Thyroid gland (tissue), 4 donors: ENCODE results near the gene CLNS1A. TPM values are rescaled to one million over a fixed set of nuclear protein-coding genes. Genes with fewer than 3 reads are reported as not detected.

Source experiments
- DNase-seq, 2 donors: peaks; one replicate each; pipeline ENCODE4 v3.0.0-alpha.2; 2019
- H3K27ac ChIP-seq, 3 donors: fragments of 200-600 bp; sonication (generic); 1 replicate in 2 of 3; 2 replicates in 1 of 3; pipeline ENCODE4 v1.5.1; 2016 to 2019; ENCODE audit warnings: mild to moderate bottlenecking in 1 of 3, moderate library complexity in 1 of 3
- H3K27me3 ChIP-seq: fragments of 200-600 bp; sonication (generic); one replicate; pipeline ENCODE4 v1.5.1; 2019
- H3K36me3 ChIP-seq, 2 donors: fragments of 200-600 bp; sonication (generic); one replicate each; pipeline ENCODE4 v1.5.1; 2016 to 2019
- H3K4me1 ChIP-seq, 2 donors: fragments of 200-600 bp; sonication (generic); one replicate each; pipeline ENCODE4 v1.5.1; 2017 to 2019
- H3K4me3 ChIP-seq, 3 donors: fragments of 200-600 bp; sonication (generic); replicated peaks in 1 of 3; 1 replicate in 2 of 3; 2 replicates in 1 of 3; pipeline ENCODE4 v1.5.1; 2016; ENCODE audit warnings: mild to moderate bottlenecking in 1 of 3
- H3K9me3 ChIP-seq: fragments of 200-600 bp; sonication (generic); one replicate; pipeline ENCODE4 v1.5.1; 2017
- POLR2A ChIP-seq, 2 donors: fragments of 450-650 bp; IDR thresholded peaks; one replicate each; pipeline ENCODE4 v1.6.1; 2017; ENCODE audit warnings: antibody characterized with exemption in 2 of 2, mild to moderate bottlenecking in 2 of 2, moderate library complexity in 1 of 2
- WGBS, 2 donors: methylation state at CpG; one replicate each; pipeline ENCODE4 v1.1.5; 2017; 5-methylcytosine and 5-hydroxymethylcytosine counted together
- intact Hi-C: fragments of 100-400 bp; cut with DNase I; formaldehyde crosslinking; loops from one replicate; pipeline ENCODE4 v1.15.1; 2023
- total RNA-seq, 4 donors: library from RNA; depleted of rRNA; stranded (reverse); fragments of >200 nt; gene quantifications; one replicate each; pipeline ENCODE4 v1.2.3, GENCODE V29; 2016
- TF ChIP-seq, protein P1 (sequence below), 6 experiments: fragments of 200-600 bp in 3 of 6; fragments of 450-650 bp in 3 of 6; sonication (generic) in 3 of 6; IDR thresholded peaks; one replicate each; pipeline ENCODE4 v1.5.1; 2016 to 2019; ENCODE audit warnings: antibody characterized with exemption in 6 of 6, mild to moderate bottlenecking in 2 of 6, inconsistent platforms in 1 of 6, moderate library complexity in 1 of 6

The CLNS1A gene
- total RNA-seq, 4 donors from 2014 or later = 78.9 to 118 (median 90.7) TPM

GRCh38 chr11:77619576-77620198, 17.9 kb downstream of the CLNS1A start:
- no peak for TF ChIP-seq POLR2A (IDR thresholded peaks at IDR 0.05)
- TF ChIP-seq, protein P1, sequence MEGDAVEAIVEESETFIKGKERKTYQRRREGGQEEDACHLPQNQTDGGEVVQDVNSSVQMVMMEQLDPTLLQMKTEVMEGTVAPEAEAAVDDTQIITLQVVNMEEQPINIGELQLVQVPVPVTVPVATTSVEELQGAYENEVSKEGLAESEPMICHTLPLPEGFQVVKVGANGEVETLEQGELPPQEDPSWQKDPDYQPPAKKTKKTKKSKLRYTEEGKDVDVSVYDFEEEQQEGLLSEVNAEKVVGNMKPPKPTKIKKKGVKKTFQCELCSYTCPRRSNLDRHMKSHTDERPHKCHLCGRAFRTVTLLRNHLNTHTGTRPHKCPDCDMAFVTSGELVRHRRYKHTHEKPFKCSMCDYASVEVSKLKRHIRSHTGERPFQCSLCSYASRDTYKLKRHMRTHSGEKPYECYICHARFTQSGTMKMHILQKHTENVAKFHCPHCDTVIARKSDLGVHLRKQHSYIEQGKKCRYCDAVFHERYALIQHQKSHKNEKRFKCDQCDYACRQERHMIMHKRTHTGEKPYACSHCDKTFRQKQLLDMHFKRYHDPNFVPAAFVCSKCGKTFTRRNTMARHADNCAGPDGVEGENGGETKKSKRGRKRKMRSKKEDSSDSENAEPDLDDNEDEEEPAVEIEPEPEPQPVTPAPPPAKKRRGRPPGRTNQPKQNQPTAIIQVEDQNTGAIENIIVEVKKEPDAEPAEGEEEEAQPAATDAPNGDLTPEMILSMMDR (IDR thresholded peaks at IDR 0.05) = peak; percentile 18 to 72 (median 59)
- Histone ChIP-seq H3K36me3 (peaks cover 28 to 56% of the 10 kb centered on the region in 2 donors), H3K4me1 (no peaks in the 10 kb centered on the region), H3K9me3 (no peaks in the 10 kb centered on the region), H3K27ac (no peak overlapping the region), H3K27me3 (no peaks in the 10 kb centered on the region), H3K4me3 (no peak overlapping the region)
- intact Hi-C loops = no loop called here
- no peak for DNase-seq
- WGBS, 2 donors = 84 to 94% methylated on average over 3 of the region's 3 CpGs

- H3K36me3 ChIP-seq = peaks cover 28 to 41% of the 10 kb centered on the region in 2 donors
- DNase-seq = no peak
- no peaks in the 10 kb centered on the region for H3K27me3 ChIP-seq
- intact Hi-C loops = no loop called here
- H3K4me1 ChIP-seq = no peaks in the 10 kb centered on the region
- no peak for TF ChIP-seq POLR2A (IDR thresholded peaks at IDR 0.05)
- TF ChIP-seq, protein P1 (IDR thresholded peaks at IDR 0.05) = no peak
- H3K4me3 ChIP-seq = no peak overlapping the region
- H3K27ac ChIP-seq = no peak overlapping the region
- no peaks in the 10 kb centered on the region for H3K9me3 ChIP-seq
- 85 to 90% methylated on average over 3 of the region's 3 CpGs for WGBS, 2 donors
These were observed 19.7 kb downstream of the CLNS1A start for GRCh38 chr11:77617892-77618291.

- Histone ChIP-seq H3K27ac (no peak overlapping the region), H3K27me3 (no peaks in the 10 kb centered on the region), H3K4me1 (no peaks in the 10 kb centered on the region), H3K4me3 (no peak overlapping the region), H3K9me3 (no peaks in the 10 kb centered on the region), H3K36me3 (peaks cover 11 to 13% of the 10 kb centered on the region in 2 donors)
- TF ChIP-seq, protein P1 (IDR thresholded peaks at IDR 0.05) = no peak
- no peak for TF ChIP-seq POLR2A (IDR thresholded peaks at IDR 0.05)
- no peak for DNase-seq
- intact Hi-C loops = no loop called here
These were observed 25.7 kb downstream of the CLNS1A start for GRCh38 chr11:77611921-77612320.

- Histone ChIP-seq H3K4me1 (no peaks in the 10 kb centered on the region), H3K27ac (no peak overlapping the region), H3K36me3 (peaks cover 5 to 8% of the 10 kb centered on the region in 2 donors), H3K9me3 (no peaks in the 10 kb centered on the region), H3K27me3 (no peaks in the 10 kb centered on the region), H3K4me3 (no peak overlapping the region)
- 79 to 85% methylated on average over 1 of the region's 1 CpG for WGBS, 2 donors
- intact Hi-C loops = no loop called here
- TF ChIP-seq POLR2A (IDR thresholded peaks at IDR 0.05) = no peak
- TF ChIP-seq, protein P1 (IDR thresholded peaks at IDR 0.05) = no peak
- DNase-seq = no peak
These were observed 28.4 kb downstream of the CLNS1A start for GRCh38 chr11:77609234-77609633.

GRCh38 chr11:77604281-77604680, 33.3 kb downstream of the CLNS1A start:
- peaks cover 0 to 5% of the 10 kb centered on the region in 2 donors for H3K36me3 ChIP-seq

More at GRCh38 chr11:77604281-77604680, 33.3 kb downstream of the CLNS1A start:
- intact Hi-C loops = no loop called here
- WGBS, 2 donors = 97 to 98% methylated on average over 2 of the region's 2 CpGs
- Histone ChIP-seq H3K27me3 (no peaks in the 10 kb centered on the region), H3K4me3 (no peak overlapping the region), H3K4me1 (peaks cover 13 to 15% of the 10 kb centered on the region in 2 donors), H3K27ac (no peak overlapping the region), H3K9me3 (no peaks in the 10 kb centered on the region)
- TF ChIP-seq, protein P1 (IDR thresholded peaks at IDR 0.05) = no peak
- no peak for TF ChIP-seq POLR2A (IDR thresholded peaks at IDR 0.05)
- no peak for DNase-seq
